Activated CD4-positive, alpha-beta T cell treated with anti-CD3 and anti-CD28 coated beads, Interleukin-2, amount 10 ng/mL, durations not matched to agents 7 days and 5 days (primary cell): Measurements from ENCODE around the gene LYZL4. TPM values are rescaled to one million over a fixed set of nuclear protein-coding genes. Genes with fewer than 3 reads are reported as not detected.

Experiments
- CTCF ChIA-PET: fragments of 350-600 bp; sonication (Branson Sonifier 250); formaldehyde crosslinking; loops from one replicate; lab custom pipeline; 2021; ENCODE audit warnings: antibody characterized with exemption; lab: Charles Lee
- POLR2A ChIA-PET: fragments of 350-600 bp; sonication (Branson Sonifier 250); formaldehyde crosslinking; loops from one replicate; lab custom pipeline; 2021; ENCODE audit warnings: antibody characterized with exemption; lab: Charles Lee
- DNase-seq: peaks from one replicate; pipeline ENCODE4 v3.0.0-alpha.2; 2020
- H3K27ac Mint-ChIP-seq: one replicate; pipeline ENCODE4 v1.8.0; 2021; ENCODE audit warnings: mild to moderate bottlenecking, moderate library complexity, mixed read lengths
- H3K27me3 Mint-ChIP-seq: one replicate; pipeline ENCODE4 v1.8.0; 2021; ENCODE audit warnings: mixed read lengths
- H3K36me3 Mint-ChIP-seq: one replicate; pipeline ENCODE4 v1.8.0; 2021; ENCODE audit warnings: low read depth, mixed read lengths
- H3K4me1 Mint-ChIP-seq: one replicate; pipeline ENCODE4 v1.8.0; 2021; ENCODE audit warnings: mixed read lengths
- H3K4me3 Mint-ChIP-seq: one replicate; pipeline ENCODE4 v1.8.0; 2021; ENCODE audit warnings: mild to moderate bottlenecking, moderate library complexity, mixed read lengths
- H3K9me3 Mint-ChIP-seq: one replicate; pipeline ENCODE4 v1.8.0; 2021; ENCODE audit warnings: mixed read lengths
- total RNA-seq, 2 experiments: library from RNA; stranded (reverse); gene quantifications; one replicate each; pipeline ENCODE4 v1.2.3, GENCODE V29; 2021

LYZL4 gene
- total RNA-seq, 2 experiments from 2014 or later, result not detected

- H3K4me1 Mint-ChIP-seq, result peaks cover 5% of the 10 kb centered on the region
- H3K9me3 Mint-ChIP-seq, result peaks cover 2% of the 10 kb centered on the region
- CTCF ChIA-PET, result no interaction called here
- H3K27ac Mint-ChIP-seq, result no peak overlapping the region
- DNase-seq, result no peak
- no peaks in the 10 kb centered on the region for H3K36me3 Mint-ChIP-seq
- POLR2A ChIA-PET, result no interaction called here
- no peak overlapping the region for H3K4me3 Mint-ChIP-seq
- no peaks in the 10 kb centered on the region for H3K27me3 Mint-ChIP-seq
Observed at GRCh38 chr3:42351207-42351606, 59.2 kb downstream of the LYZL4 start.

GRCh38 chr3:42349765-42350594 is 60.4 kb downstream of the LYZL4 start:
- no peak overlapping the region for H3K4me3 Mint-ChIP-seq
- H3K4me1 Mint-ChIP-seq, result peaks cover 14% of the 10 kb centered on the region
- ChIA-PET CTCF (no interaction called here), POLR2A (no interaction called here)
- peaks cover 4% of the 10 kb centered on the region for H3K9me3 Mint-ChIP-seq
- H3K27ac Mint-ChIP-seq, result no peak overlapping the region
- H3K36me3 Mint-ChIP-seq, result no peaks in the 10 kb centered on the region
- H3K27me3 Mint-ChIP-seq, result no peaks in the 10 kb centered on the region
- DNase-seq, result no peak

GRCh38 chr3:42347928-42348327 is 62.5 kb downstream of the LYZL4 start:
- H3K36me3 Mint-ChIP-seq, result no peaks in the 10 kb centered on the region
- peaks cover 6% of the 10 kb centered on the region for H3K9me3 Mint-ChIP-seq
- no peak overlapping the region for H3K4me3 Mint-ChIP-seq
- H3K27me3 Mint-ChIP-seq, result peaks cover 2% of the 10 kb centered on the region
- DNase-seq, result no peak
- peaks cover 14% of the 10 kb centered on the region for H3K4me1 Mint-ChIP-seq
- H3K27ac Mint-ChIP-seq, result no peak overlapping the region
- ChIA-PET POLR2A (no interaction called here), CTCF (interaction anchor here (0.5 kb wide), 1 partner anchor 1450 kb away, joined by 5 read pairs; no protein-coding TSS in a partner anchor)

Other genes with a start within 250 kb of the LYZL4 start
- not detected for gene CCK, start 144.4 kb downstream of the LYZL4 start, total RNA-seq
- gene VIPR1, start 92.0 kb upstream of the LYZL4 start, total RNA-seq, result 10 to 100 TPM; 19.9 to 21.3 TPM
- gene SEC22C, start 171.4 kb upstream of the LYZL4 start, total RNA-seq, result 10 to 100 TPM; 56.0 to 58.9 TPM
- gene SS18L2, start 180.2 kb upstream of the LYZL4 start, total RNA-seq, result 10 to 100 TPM; 48.9 to 63.6 TPM
- 100 to 1,000 TPM in 1 of 2 experiments, 10 to 100 TPM in 1; 96.4 to 106 TPM for gene NKTR, start 190.1 kb upstream of the LYZL4 start, total RNA-seq
- under 1 TPM; 0.21 to 0.22 TPM for gene ZBTB47, start 243.1 kb upstream of the LYZL4 start, total RNA-seq